HG03565 (cell line): Measurements from ENCODE around the gene DAG1.

Experiments
- ATAC-seq: cut with Tn5 transposase; IDR thresholded peaks from one replicate; pipeline ENCODE4 v1.9.1; 2021; ENCODE audit warnings: mild to moderate bottlenecking, moderate library complexity; ENCODE audit not compliant: unreplicated experiment

Gene DAG1

GRCh38 chr3:49469936-49470713, at the start of gene DAG1:
TSS of gene DAG1 (plus strand) at chr3:49470267. CDS start at chr3:49510535, 40,268 bp downstream.
- ATAC-seq = peak; percentile 78

- ATAC-seq = no peak
Observed at GRCh38 chr3:49421890-49422378, 48.1 kb upstream of the DAG1 start.

GRCh38 chr3:49422379-49423248, 47.5 kb upstream of the DAG1 start, which contains the start of gene AMT:
TSS of gene AMT (minus strand) at chr3:49422473. CDS start at chr3:49422450, 23 bp downstream.
- ATAC-seq = no peak

DNA sequence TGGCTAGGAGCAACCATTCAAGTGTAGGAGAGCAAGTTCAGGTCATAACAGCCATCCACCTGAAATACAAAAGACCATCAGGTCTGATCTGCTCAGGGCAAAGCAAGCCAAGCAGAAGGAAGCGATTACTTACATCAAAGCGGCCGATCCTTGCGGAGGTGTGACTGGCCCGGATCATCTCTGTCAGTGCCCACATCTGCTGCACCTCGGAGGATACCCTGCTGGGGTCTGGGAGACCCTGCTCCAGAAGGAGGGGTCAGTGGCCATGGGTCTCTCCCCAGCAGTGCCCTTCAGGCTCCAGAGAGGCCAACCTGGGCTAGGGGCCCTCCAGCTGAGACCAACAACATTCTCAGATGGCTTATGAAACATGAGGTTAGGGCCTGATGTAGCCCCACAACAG, 45.3 kb upstream of the DAG1 start:
- no peak for ATAC-seq

GRCh38 chr3:49427586-49427985, 42.5 kb upstream of the DAG1 start:
- ATAC-seq = no peak

DNA sequence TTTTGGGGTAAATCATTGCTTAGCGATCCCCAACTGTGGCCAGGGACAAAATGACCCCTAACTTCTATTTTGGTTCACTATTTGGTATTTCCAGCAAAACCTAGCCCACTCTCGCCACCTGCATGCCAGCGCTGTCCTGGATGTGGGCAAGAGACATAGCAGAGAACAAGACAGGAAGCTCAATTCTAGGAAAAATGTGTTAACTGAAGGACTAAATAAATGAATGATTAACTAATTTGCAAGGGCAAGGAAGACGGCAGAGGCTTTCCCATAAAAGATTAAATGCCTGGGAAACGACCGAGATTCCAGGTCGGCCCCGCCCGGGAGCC, 41.4 kb upstream of the DAG1 start:
- ATAC-seq = no peak

DNA sequence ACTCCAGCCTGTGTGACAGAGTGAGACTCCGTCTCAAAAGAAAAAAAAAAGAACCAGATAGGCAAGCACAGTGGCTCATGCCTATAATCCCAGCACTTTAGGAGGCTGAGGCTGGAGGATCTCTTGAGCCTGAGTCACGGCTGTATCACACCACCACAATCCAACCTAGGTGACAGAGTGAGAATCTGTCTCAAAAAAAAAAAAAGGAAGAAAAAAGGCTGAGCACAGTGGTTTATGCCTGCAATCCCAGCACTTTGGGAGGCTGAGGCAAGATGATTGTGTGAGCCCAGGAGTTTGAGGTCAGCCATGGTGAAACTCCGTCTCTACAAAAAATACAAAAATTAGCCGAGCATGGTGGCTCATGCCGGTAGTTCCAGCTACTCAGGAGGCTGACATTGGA, 35.3 kb upstream of the DAG1 start:
- no peak for ATAC-seq

DNA sequence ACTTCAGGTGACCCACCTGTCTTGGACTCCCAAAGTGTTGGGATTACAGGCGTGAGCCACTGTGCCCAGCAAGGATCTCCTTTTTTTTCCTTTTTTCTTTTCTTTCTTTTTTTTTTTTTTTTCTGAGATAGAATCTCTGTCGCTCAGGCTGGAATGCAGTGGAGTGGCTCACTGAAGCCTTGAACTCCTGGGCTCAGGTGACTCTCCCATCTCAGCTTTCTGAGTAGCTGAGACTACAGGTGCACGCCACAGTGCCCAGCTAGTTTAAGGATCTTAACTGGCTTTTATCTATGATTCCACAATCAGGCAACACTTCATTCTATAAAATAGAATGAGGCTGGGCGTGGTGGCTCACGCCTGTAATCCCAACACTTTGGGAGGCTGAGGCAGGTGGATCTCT, 24.7 kb upstream of the DAG1 start:
- no peak for ATAC-seq

DNA sequence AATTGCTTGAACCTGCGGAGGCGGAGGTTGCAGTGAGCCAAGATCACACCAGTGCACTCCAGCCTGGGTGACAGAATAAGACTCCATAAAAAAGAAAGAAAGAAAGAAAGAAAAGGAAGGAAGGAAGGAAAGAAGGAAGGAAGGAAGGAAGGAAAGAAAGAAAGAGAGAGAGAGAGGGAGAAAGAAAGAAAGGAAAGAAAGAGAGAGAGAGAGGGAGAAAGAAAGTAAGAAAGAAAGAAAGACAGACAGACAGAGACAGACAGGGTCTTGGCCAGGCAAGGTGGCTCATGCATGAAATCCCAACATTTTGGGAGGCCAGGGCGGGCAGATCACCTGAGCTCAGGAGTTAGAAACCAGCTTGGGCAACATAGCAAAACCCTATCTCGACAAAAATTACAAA, 16.4 kb upstream of the DAG1 start:
- no peak for ATAC-seq

DNA sequence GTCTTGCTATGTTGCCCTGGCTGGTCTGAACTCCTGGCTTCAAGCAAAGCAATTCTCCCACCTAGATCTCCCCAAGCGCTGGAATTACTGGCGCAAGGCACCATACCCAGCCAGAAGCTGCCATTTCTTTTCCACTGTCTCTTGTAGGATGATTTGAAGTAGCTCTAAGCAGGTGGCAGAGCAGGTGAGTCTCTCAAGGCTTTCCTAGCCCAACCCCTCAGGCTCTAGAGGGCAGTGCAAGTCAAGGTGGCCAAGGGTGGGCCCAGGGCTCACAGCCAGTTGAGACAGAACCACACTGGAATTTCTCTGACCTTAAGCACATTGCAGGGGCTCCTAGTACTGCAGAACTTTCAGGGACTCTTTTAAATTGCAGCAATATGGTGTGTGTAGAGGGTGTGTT, 15.6 kb upstream of the DAG1 start:
- ATAC-seq = no peak

GRCh38 chr3:49454898-49455681, 15.0 kb upstream of the DAG1 start:
- ATAC-seq = no peak

- ATAC-seq = no peak
Observed at GRCh38 chr3:49456466-49456865, 13.6 kb upstream of the DAG1 start.

GRCh38 chr3:49460188-49460890, 9.7 kb upstream of the DAG1 start:
- ATAC-seq = no peak

DNA sequence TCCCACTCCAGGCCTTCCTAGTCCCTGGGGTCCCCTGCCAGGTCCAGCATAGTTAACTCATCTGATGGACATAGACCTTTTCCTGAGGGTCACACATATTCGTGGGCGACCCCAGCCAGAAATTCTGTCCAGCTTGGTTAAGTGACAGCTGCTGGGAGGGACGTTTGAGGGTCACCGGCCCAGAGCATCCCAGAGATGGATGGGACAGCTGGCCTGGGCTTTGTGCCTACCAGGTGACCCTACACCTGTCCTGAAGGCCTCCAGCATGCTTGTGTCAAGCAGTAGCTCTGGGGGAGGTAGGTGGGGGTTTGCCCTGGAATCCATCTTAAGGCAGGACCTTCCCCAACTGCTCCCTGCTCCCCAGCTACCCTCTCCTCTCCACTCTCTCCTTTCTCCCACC, 9.1 kb upstream of the DAG1 start:
- no peak for ATAC-seq

DNA sequence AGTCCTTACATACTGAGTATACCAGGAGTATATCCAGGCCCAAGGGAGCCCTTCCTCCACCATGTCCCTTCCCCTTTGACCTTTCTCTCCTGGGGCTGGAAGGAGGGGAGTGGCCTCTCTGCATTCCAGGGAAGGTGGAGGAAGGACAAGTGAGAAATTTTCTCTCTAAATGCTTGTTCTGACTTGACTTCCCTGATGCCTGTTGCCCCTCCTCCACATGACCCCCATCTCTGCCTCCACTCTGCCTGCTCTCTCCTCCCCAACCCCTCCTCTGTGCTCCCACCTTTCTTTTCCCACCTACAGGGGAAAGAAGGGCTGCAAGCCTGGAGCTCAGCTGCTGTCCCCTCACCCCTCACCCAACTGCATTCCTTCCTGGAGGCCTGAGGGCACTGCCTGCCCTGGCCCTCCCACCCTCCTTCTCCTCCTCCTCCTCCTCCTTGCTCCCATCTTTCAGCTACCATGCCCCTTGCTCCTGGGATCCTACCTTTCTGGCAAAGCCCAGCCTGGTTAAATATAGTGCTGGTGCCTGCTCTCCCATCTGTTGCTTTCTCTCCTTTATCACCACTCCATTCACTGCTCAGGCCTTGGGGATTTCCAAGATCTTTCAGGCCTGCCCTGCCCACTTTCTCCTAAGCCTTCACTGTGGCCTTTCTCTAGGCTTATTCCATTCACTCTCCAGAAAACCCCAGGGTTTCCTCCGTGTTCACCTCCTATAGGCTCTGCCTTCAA, 8.5 kb upstream of the DAG1 start:
- no peak for ATAC-seq

- ATAC-seq = no peak
Observed at GRCh38 chr3:49462222-49462621, 7.8 kb upstream of the DAG1 start.

DNA sequence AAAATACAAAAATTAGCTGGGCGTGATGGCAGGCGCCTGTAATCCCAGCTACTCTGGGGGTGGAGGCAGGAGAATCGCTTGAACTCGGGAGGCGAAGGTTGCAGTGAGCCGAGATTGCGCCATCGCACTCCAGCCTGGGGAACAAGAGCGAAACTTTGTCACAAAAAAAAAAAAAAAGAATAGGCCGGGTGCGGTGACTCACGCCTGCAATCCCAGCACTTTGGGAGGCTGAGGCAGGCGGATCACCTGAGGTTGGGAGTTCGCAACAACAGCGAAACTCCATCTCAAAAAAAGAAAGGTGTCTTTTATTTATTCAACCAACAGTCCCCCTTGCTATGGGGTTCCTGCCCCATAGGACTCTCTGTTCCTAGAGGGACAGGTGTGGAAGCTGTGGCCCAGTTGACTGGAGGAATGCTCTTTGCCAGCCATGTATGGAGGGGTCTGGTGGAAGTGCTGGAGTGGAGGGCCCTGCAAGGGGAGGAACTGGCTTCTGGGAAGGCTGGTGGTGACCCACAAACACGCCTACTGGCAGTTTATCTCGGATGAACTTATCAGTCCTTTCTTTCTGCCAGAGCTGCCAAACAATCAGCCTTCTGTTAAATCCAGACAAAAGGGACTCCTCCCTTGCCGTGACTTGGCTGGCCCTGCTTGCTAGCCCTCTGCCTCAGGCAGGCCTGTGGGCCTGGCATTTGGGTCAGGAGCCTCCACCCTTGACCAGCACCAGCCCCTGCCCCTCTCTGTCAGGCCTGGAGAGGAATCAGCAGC, 4.6 kb upstream of the DAG1 start:
- no peak for ATAC-seq

GRCh38 chr3:49466085-49466484, 4.0 kb upstream of the DAG1 start:
- no peak for ATAC-seq
